ENCODE data around the gene PLIN5. TPM values are rescaled to one million over a fixed set of nuclear protein-coding genes. Genes with fewer than 3 reads are reported as not detected.

The PLIN5 gene
- total RNA-seq, 1 experiment from 2014 or later, result 8.1 TPM

DNA sequence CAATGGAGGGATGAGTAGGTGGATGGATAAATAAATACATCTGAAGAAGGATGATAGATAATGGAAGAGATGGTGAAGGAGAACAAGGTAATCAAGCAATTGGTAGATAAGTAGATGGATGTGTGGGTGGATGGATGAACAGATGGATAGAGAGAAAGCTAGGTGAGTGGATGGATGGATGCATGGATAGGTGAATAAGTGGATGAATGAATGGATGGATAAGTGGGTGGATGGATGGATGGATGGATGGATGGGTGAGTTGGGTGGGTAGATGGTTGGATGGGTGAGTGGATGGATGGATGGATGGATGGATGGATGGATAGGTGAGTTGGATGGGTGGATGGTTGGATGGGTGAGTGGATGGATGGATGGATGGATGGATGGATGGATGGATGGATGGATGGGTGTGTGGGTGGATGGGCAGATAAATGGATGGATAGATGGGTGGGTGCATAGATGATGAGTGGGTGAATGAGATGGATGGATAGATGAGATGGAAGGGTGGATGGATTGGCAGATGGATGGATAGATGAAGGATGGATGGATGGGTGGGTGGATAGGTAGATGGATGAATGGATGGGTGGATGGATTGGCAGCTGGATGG, 18.2 kb upstream of the PLIN5 start (continued):
- TF ChIP-seq, protein P1, sequence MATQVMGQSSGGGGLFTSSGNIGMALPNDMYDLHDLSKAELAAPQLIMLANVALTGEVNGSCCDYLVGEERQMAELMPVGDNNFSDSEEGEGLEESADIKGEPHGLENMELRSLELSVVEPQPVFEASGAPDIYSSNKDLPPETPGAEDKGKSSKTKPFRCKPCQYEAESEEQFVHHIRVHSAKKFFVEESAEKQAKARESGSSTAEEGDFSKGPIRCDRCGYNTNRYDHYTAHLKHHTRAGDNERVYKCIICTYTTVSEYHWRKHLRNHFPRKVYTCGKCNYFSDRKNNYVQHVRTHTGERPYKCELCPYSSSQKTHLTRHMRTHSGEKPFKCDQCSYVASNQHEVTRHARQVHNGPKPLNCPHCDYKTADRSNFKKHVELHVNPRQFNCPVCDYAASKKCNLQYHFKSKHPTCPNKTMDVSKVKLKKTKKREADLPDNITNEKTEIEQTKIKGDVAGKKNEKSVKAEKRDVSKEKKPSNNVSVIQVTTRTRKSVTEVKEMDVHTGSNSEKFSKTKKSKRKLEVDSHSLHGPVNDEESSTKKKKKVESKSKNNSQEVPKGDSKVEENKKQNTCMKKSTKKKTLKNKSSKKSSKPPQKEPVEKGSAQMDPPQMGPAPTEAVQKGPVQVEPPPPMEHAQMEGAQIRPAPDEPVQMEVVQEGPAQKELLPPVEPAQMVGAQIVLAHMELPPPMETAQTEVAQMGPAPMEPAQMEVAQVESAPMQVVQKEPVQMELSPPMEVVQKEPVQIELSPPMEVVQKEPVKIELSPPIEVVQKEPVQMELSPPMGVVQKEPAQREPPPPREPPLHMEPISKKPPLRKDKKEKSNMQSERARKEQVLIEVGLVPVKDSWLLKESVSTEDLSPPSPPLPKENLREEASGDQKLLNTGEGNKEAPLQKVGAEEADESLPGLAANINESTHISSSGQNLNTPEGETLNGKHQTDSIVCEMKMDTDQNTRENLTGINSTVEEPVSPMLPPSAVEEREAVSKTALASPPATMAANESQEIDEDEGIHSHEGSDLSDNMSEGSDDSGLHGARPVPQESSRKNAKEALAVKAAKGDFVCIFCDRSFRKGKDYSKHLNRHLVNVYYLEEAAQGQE (IDR thresholded peaks at IDR 0.05; ENCODE audit: low read depth), result no peak
- no peak for TF ChIP-seq SP1 (IDR thresholded peaks at IDR 0.05; ENCODE audit: low read depth)
- TF ChIP-seq EZH2 (IDR thresholded peaks at IDR 0.05), result no peak
- TF ChIP-seq, protein P2, sequence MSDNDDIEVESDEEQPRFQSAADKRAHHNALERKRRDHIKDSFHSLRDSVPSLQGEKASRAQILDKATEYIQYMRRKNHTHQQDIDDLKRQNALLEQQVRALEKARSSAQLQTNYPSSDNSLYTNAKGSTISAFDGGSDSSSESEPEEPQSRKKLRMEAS (IDR thresholded peaks at IDR 0.05), result no peak
- TF ChIP-seq EZH2phosphoT487 (IDR thresholded peaks at IDR 0.05; ENCODE audit: borderline replicate concordance), result no peak
- no peak for TF ChIP-seq RAD21 (IDR thresholded peaks at IDR 0.05; ENCODE audit: low read depth)

DNA sequence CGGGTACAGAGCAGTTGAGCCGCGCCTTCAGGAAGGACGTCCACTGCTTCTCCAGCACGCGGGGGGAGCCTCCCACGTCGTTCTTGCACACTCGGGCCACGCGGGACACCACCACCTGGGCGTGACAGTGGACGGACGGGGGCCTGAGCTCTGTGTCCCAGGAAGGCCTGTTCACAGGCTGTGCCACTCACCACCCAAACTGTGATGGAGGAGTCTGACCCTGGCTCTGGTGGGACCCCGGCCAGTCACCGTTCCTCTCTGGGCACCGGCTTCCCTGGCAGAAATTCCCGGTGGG, 17.4 kb upstream of the PLIN5 start:
- H3K9me3 ChIP-seq (ENCODE audit: control insufficient read depth in 1 of 2, insufficient read depth in 1 of 2, low read depth in 1 of 2, low read length in 2 of 2), result no peaks in the 10 kb centered on the region
- ChIA-PET RAD21 (ENCODE audit: low non-redundant PET in 1 of 2, low total read pairs in 2 of 2, uncharacterized antibody in 2 of 2, unreplicated experiment in 2 of 2) (no interaction called here), CTCF (no interaction called here), POLR2A (no interaction called here)
- H3K9ac ChIP-seq (ENCODE audit: low read length), result no peak overlapping the region
- H3K9me2 ChIP-seq (ENCODE audit: insufficient read depth), result no peaks in the 10 kb centered on the region
- H3K4me3 ChIP-seq (replicated peaks in 1 of 2; ENCODE audit: low read depth in 1 of 2, low read length in 2 of 2), result no peak overlapping the region
- DNase-seq (ENCODE audit: low read depth, low spot score) (no peak), ATAC-seq (no peak)
- no peak overlapping the region for H2AFZ ChIP-seq (ENCODE audit: low read depth, low read length, poor library complexity, severe bottlenecking)
- TF ChIP-seq, protein P3, sequence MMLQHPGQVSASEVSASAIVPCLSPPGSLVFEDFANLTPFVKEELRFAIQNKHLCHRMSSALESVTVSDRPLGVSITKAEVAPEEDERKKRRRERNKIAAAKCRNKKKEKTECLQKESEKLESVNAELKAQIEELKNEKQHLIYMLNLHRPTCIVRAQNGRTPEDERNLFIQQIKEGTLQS (IDR thresholded peaks at IDR 0.05), result no peak
- TF ChIP-seq, protein P4, sequence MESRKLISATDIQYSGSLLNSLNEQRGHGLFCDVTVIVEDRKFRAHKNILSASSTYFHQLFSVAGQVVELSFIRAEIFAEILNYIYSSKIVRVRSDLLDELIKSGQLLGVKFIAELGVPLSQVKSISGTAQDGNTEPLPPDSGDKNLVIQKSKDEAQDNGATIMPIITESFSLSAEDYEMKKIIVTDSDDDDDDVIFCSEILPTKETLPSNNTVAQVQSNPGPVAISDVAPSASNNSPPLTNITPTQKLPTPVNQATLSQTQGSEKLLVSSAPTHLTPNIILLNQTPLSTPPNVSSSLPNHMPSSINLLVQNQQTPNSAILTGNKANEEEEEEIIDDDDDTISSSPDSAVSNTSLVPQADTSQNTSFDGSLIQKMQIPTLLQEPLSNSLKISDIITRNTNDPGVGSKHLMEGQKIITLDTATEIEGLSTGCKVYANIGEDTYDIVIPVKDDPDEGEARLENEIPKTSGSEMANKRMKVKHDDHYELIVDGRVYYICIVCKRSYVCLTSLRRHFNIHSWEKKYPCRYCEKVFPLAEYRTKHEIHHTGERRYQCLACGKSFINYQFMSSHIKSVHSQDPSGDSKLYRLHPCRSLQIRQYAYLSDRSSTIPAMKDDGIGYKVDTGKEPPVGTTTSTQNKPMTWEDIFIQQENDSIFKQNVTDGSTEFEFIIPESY (IDR thresholded peaks at IDR 0.05; ENCODE audit: extremely low read depth, insufficient replicate concordance, low read length), result no peak
- no peak for TF ChIP-seq ZFX (IDR thresholded peaks at IDR 0.05)
- no peak for TF ChIP-seq JUND (IDR thresholded peaks at IDR 0.05)
- TF ChIP-seq CEBPB (IDR thresholded peaks at IDR 0.05; ENCODE audit: low read depth), result no peak
- TF ChIP-seq YY1 (IDR thresholded peaks at IDR 0.05; ENCODE audit: extremely low read depth, insufficient replicate concordance, low read depth, low read length), result no peak
- no peak for TF ChIP-seq SP1 (IDR thresholded peaks at IDR 0.05; ENCODE audit: low read depth)
- H3K27ac ChIP-seq (ENCODE audit: low read depth, low read length), result no peak overlapping the region
- H3K79me2 ChIP-seq (ENCODE audit: insufficient read depth, low read length), result no peaks in the 10 kb centered on the region
- no peak overlapping the region for H3K4me2 ChIP-seq (ENCODE audit: low read length)
- no peaks in the 10 kb centered on the region for H3K27me3 ChIP-seq (ENCODE audit: insufficient read depth, low read length)
- no peaks in the 10 kb centered on the region for H4K20me1 ChIP-seq (ENCODE audit: insufficient read depth)
- peaks cover 8 to 17% of the 10 kb centered on the region in 2 experiments for H3K4me1 ChIP-seq (ENCODE audit: control insufficient read depth in 1 of 2, insufficient read depth in 2 of 2, low read length in 2 of 2)
- H3K36me3 ChIP-seq (ENCODE audit: control insufficient read depth in 1 of 2, insufficient read depth in 2 of 2, low read length in 2 of 2), result peaks cover 23 to 51% of the 10 kb centered on the region in 2 experiments
- BruUV-seq (replicated peaks), result no TSS peak
- intact Hi-C loops (cut with micrococcal nuclease), result no loop called here

Data from HCT116 (cell line).